GM12878 (cell line): Measurements from ENCODE around the gene NANOS1. TPM values are rescaled to one million over a fixed set of nuclear protein-coding genes. Genes with fewer than 3 reads are reported as not detected.

Experiments
- ATAC-seq: fragments of 200-7000 bp; cut with Tn5 transposase; 3 replicates; pipeline ENCODE4 v1.9.1; 2020; ENCODE audit warnings: mild to moderate bottlenecking, moderate library complexity
- BruUV-seq: library from RNA; stranded (reverse); fragments of 400-500 nt; replicated peaks from 2 replicates; lab custom pipeline; 2021; lab: Mats Ljungman, UMichigan
- CTCF ChIA-PET: fragments of 300-600 bp; sonication (Branson Sonifier 250); formaldehyde crosslinking; extraction: SDS; loops from one replicate; lab custom pipeline; 2021; ENCODE audit warnings: inconsistent platforms; lab: Yijun Ruan, JAX
- POLR2A ChIA-PET: fragments of 350-600 bp; formaldehyde crosslinking; extraction: SDS; loops from one replicate; lab custom pipeline; 2021; ENCODE audit warnings: inconsistent platforms; lab: Charles Lee
- RAD21 ChIA-PET: fragments of 300-600 bp; sonication (Branson Sonifier 250); formaldehyde crosslinking; loops from one replicate; lab custom pipeline; 2023; ENCODE audit warnings: antibody characterized with exemption; ENCODE audit not compliant: unreplicated experiment; lab: Charles Lee
- SMC1A ChIA-PET: fragments of 300-600 bp; sonication (Branson Sonifier 250); formaldehyde crosslinking; loops from one replicate; lab custom pipeline; 2023; ENCODE audit not compliant: unreplicated experiment, uncharacterized antibody; lab: Charles Lee
- DNase-seq: peaks from one replicate; pipeline ENCODE4 v3.0.0-alpha.2; 2011; ENCODE audit warnings: low read depth, low spot score
- FAIRE-seq: peaks from 3 replicates; lab custom pipeline; 2011; peaks lifted over from hg19 to GRCh38; lab: Jason Lieb, UNC
- H2AFZ ChIP-seq: 2 replicates; pipeline ENCODE4 v1.6.0; 2011; ENCODE audit warnings: low read depth, low read length, control low read depth; ENCODE audit not compliant: control insufficient read depth
- H3K27ac ChIP-seq: 2 replicates; pipeline ENCODE4 v1.5.1; 2011; ENCODE audit warnings: control low read depth; ENCODE audit not compliant: control insufficient read depth, insufficient read depth
- H3K27me3 ChIP-seq, 2 experiments: replicated peaks in 1 of 2; 2 replicates each; pipeline versions ENCODE4 v1.6.0 to v1.6.1; 2011; ENCODE audit warnings: low read length in 1 of 2; ENCODE audit not compliant: control insufficient read depth in 2 of 2, insufficient read depth in 2 of 2
- H3K36me3 ChIP-seq, 2 experiments: 2 replicates each; pipeline ENCODE4 v1.5.1; 2011; ENCODE audit warnings: low read length in 1 of 2; ENCODE audit not compliant: control insufficient read depth in 2 of 2, insufficient read depth in 2 of 2
- H3K4me1 ChIP-seq: 2 replicates; pipeline ENCODE4 v1.6.1; 2011; ENCODE audit warnings: mild to moderate bottlenecking, low read length, moderate library complexity, mixed read lengths; ENCODE audit not compliant: control insufficient read depth, insufficient read depth
- H3K4me2 ChIP-seq: 2 replicates; pipeline ENCODE4 v1.6.0; 2011; ENCODE audit warnings: control low read depth; ENCODE audit not compliant: control insufficient read depth, insufficient read depth
- H3K4me3 ChIP-seq: fragments of 200-600 bp; sonication (generic); 2 replicates; pipeline ENCODE4 v1.5.1; 2016
- H3K79me2 ChIP-seq: 2 replicates; pipeline ENCODE4 v1.6.0; 2011; ENCODE audit warnings: low read length; ENCODE audit not compliant: control insufficient read depth, insufficient read depth
- H3K9ac ChIP-seq: 2 replicates; pipeline ENCODE4 v1.8.0; 2011; ENCODE audit warnings: low read length, control low read depth, mixed read lengths; ENCODE audit not compliant: control insufficient read depth, insufficient read depth
- H3K9me3 ChIP-seq: replicated peaks from 3 replicates; pipeline ENCODE4 v1.5.1; 2011; ENCODE audit warnings: mild to moderate bottlenecking, low read length; ENCODE audit not compliant: control insufficient read depth, insufficient read depth
- H4K20me1 ChIP-seq: 2 replicates; pipeline ENCODE4 v1.6.0; 2011; ENCODE audit not compliant: control insufficient read depth, insufficient read depth
- SRF ChIP-seq, 2 experiments: IDR thresholded peaks; 2 replicates each; pipeline ENCODE4 v1.6.1; 2011; ENCODE audit warnings: low read depth in 2 of 2, low read length in 2 of 2, mild to moderate bottlenecking in 1 of 2, moderate library complexity in 1 of 2
- STAT3 ChIP-seq: IDR thresholded peaks from 2 replicates; pipeline ENCODE4 v1.6.1; 2011; ENCODE audit warnings: low read depth, low read length, improper control_type of control experiment
- ZNF274 ChIP-seq: IDR thresholded peaks from one replicate; pipeline ENCODE4 v1.8.0; 2011; ENCODE audit not compliant: insufficient read length, insufficient read depth
- WGBS: methylation state at CpG from one replicate; pipeline ENCODE4 v1.1.6; 2016; ENCODE audit warnings: low lambda C conversion rate; ENCODE audit not compliant: insufficient replicate concordance, insufficient coverage; ENCODE audit errors: missing lambda C conversion rate; 5-methylcytosine and 5-hydroxymethylcytosine counted together
- in situ Hi-C: fragments of 300-500 bp; cut with MboI; formaldehyde crosslinking; loops from 9 replicates; pipeline ENCODE4 v1.14.3; 2018; ENCODE audit warnings: mixed read lengths
- intact Hi-C: fragments of 100-400 bp; cut with micrococcal nuclease; formaldehyde crosslinking; loops from one replicate; pipeline ENCODE4 v1.14.2; 2022; ENCODE audit not compliant: unreplicated experiment
- polyA plus RNA-seq, 11 experiments: library from polyadenylated mRNA; depleted of rRNA in 4 of 11; unstranded in 6 of 11; stranded (reverse) in 5 of 11; fragments of >200 nt; fragmentation: Nextera tagmentation in 4 of 11; fragmentation: Illumina TruSeq in 1 of 11; extraction: Ambion mirVana in 4 of 11; extraction: Trizol in 1 of 11; gene quantifications; 1 replicate in 1 of 11; 2 replicates in 10 of 11; pipeline versions ENCODE4 v1.2.1 to v1.2.3, GENCODE V29; 2011 to 2016; ENCODE audit warnings: inconsistent platforms in 2 of 11, missing spikeins in 2 of 11, low read depth in 1 of 11
- total RNA-seq, 4 experiments: library from RNA; depleted of rRNA in 3 of 4; stranded (reverse); fragments of >200 nt in 3 of 4; fragmentation: Illumina TruSeq in 1 of 4; extraction: Trizol in 1 of 4; gene quantifications; 2 replicates each; pipeline versions ENCODE4 v1.2.1 to v1.2.3, GENCODE V29; 2013 to 2021
- TF ChIP-seq, protein P1 (sequence below): fragments of 450-650 bp; IDR thresholded peaks from 2 replicates; pipeline ENCODE4 v1.6.1; 2014; ENCODE audit warnings: mild to moderate bottlenecking
- TF ChIP-seq, protein P2 (sequence below): fragments of 450-650 bp; formaldehyde crosslinking; IDR thresholded peaks from 2 replicates; pipeline ENCODE4 v1.4.0; 2022; ENCODE audit warnings: mild to moderate bottlenecking, moderate library complexity

Gene NANOS1
- total and polyA plus RNA-seq, 10 of the 15 experiments (the other 5 are each of a cell fraction or from before 2014, with no cell fraction given): 0.03 to 0.55 (median 0.28) TPM; not detected in 2

DNA sequence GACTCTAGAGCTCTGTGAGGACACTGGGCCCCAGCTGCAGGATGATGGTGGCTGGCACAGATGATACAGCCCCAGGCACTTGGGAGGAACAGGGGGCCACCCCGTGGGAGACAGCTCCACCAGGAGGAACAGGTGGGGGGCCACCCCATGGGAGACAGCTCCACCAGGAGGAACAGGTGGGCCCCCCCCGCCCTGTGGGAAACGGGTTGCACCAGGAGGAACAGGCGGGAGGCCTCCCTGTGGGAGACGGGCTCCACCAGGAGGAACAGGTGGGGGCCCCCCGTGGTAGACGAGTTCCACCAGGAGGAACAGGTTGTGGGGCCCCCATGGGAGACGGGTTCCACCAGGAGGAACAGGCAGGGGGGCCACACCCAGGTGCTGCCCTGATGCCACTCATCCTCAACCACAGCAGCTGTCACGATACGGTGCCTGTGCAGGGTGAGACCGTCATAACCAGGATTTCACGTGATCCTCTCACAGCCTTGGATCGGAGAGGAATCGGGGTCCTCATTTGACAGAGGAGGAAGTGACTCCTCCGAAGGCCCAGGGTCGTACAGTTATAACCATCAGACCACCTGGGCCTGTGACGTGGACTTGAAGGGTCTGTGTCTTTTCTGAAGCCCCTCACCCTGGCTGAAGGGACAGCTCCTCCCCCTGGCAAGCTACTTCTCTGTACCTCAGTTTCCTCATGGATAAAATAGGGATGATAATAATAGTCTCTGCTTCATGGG, 49.2 kb upstream of the NANOS1 start:
- no peak overlapping the region for H3K4me2 ChIP-seq
- H3K27me3 ChIP-seq: no peaks in the 10 kb centered on the region; a peak in 1 of 4 replicates
- H3K9me3 ChIP-seq: peaks cover 3% of the 10 kb centered on the region; the same call in 2 of the 3 replicates
- H3K79me2 ChIP-seq: no peaks in the 10 kb centered on the region
- H4K20me1 ChIP-seq: no peaks in the 10 kb centered on the region
- WGBS: 27% methylated on average over 17 of the region's 17 CpGs
- no TSS peak for BruUV-seq
- no peak overlapping the region for H3K9ac ChIP-seq
- H3K4me3 ChIP-seq: no peak overlapping the region
- intact Hi-C loops: no loop called here
- no peak for FAIRE-seq
- no peak overlapping the region for H3K27ac ChIP-seq
- no peak for ATAC-seq
- in situ Hi-C loops: no loop called here
- POLR2A ChIA-PET: no interaction called here
- CTCF ChIA-PET: no interaction called here
- no peak for DNase-seq
- no peaks in the 10 kb centered on the region for H3K36me3 ChIP-seq
- SMC1A ChIA-PET: no interaction called here
- RAD21 ChIA-PET: no interaction called here
- no peak overlapping the region for H2AFZ ChIP-seq
- no peak for TF ChIP-seq STAT3
- no peak for TF ChIP-seq SRF (IDR thresholded peaks at IDR 0.05; ENCODE audit: low read depth in 2 of 2, low read length in 2 of 2)
- no peak for TF ChIP-seq ZNF274
- TF ChIP-seq, protein P1, sequence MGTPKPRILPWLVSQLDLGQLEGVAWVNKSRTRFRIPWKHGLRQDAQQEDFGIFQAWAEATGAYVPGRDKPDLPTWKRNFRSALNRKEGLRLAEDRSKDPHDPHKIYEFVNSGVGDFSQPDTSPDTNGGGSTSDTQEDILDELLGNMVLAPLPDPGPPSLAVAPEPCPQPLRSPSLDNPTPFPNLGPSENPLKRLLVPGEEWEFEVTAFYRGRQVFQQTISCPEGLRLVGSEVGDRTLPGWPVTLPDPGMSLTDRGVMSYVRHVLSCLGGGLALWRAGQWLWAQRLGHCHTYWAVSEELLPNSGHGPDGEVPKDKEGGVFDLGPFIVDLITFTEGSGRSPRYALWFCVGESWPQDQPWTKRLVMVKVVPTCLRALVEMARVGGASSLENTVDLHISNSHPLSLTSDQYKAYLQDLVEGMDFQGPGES: no peak
- TF ChIP-seq, protein P2, sequence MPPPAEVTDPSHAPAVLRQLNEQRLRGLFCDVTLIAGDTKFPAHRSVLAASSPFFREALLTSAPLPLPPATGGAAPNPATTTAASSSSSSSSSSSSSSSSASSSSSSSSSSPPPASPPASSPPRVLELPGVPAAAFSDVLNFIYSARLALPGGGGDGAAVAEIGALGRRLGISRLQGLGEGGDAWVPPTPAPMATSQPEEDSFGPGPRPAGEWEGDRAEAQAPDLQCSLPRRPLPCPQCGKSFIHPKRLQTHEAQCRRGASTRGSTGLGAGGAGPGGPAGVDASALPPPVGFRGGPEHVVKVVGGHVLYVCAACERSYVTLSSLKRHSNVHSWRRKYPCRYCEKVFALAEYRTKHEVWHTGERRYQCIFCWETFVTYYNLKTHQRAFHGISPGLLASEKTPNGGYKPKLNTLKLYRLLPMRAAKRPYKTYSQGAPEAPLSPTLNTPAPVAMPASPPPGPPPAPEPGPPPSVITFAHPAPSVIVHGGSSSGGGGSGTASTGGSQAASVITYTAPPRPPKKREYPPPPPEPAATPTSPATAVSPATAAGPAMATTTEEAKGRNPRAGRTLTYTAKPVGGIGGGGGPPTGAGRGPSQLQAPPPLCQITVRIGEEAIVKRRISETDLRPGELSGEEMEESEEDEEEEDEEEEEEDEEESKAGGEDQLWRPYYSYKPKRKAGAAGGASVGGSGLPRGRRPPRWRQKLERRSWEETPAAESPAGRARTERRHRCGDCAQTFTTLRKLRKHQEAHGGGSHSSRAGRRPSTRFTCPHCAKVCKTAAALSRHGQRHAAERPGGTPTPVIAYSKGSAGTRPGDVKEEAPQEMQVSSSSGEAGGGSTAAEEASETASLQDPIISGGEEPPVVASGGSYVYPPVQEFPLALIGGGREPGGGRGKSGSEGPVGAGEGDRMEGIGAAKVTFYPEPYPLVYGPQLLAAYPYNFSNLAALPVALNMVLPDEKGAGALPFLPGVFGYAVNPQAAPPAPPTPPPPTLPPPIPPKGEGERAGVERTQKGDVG (CRISPR knock-in tag): no peak
- peaks cover 5% of the 10 kb centered on the region for H3K4me1 ChIP-seq
